H1 (cell line): ENCODE measurements around the gene DOCK3.

Source experiments
- BCL11A ChIP-seq, 2 experiments: IDR thresholded peaks; one replicate each; pipeline ENCODE4 v1.6.1; 2011; ENCODE audit warnings: low read depth in 2 of 2, low read length in 2 of 2, mild to moderate bottlenecking in 2 of 2
- EP300 ChIP-seq, 2 experiments: IDR thresholded peaks; 1 replicate in 1 of 2; 2 replicates in 1 of 2; pipeline ENCODE4 v1.6.1; 2011 to 2012; ENCODE audit warnings: low read depth in 2 of 2, low read length in 2 of 2, mild to moderate bottlenecking in 2 of 2, borderline replicate concordance in 1 of 2, inconsistent platforms in 1 of 2, moderate library complexity in 1 of 2
- JUN ChIP-seq: IDR thresholded peaks from 2 replicates; pipeline ENCODE4 v1.6.1; 2011; ENCODE audit warnings: low read depth, mild to moderate bottlenecking, improper control_type of control experiment, low read length
- POLR2A ChIP-seq, 2 experiments: IDR thresholded peaks; 1 replicate in 1 of 2; 2 replicates in 1 of 2; pipeline ENCODE4 v1.6.1; 2011; ENCODE audit warnings: low read depth in 2 of 2, low read length in 2 of 2, mild to moderate bottlenecking in 2 of 2; ENCODE audit errors: control extremely low read depth in 1 of 2
- RAD21 ChIP-seq, 2 experiments: IDR thresholded peaks in 1 of 2; conservative IDR thresholded peaks in 1 of 2; 2 replicates each; pipeline ENCODE4 v1.6.1; 2011; ENCODE audit warnings: low read depth in 2 of 2, low read length in 2 of 2, improper control_type of control experiment in 1 of 2, inconsistent platforms in 1 of 2, mild to moderate bottlenecking in 1 of 2, moderate library complexity in 1 of 2
- SIX5 ChIP-seq: IDR thresholded peaks from 2 replicates; pipeline ENCODE4 v1.6.1; 2011; ENCODE audit warnings: mild to moderate bottlenecking, low read depth, low read length
- SP1 ChIP-seq: IDR thresholded peaks from 2 replicates; pipeline ENCODE4 v1.6.1; 2011; ENCODE audit warnings: low read depth, low read length
- YY1 ChIP-seq: IDR thresholded peaks from 2 replicates; pipeline ENCODE4 v1.6.1; 2011; ENCODE audit warnings: low read depth, mild to moderate bottlenecking, low read length
- TF ChIP-seq, protein P1 (sequence below), 3 experiments: IDR thresholded peaks; 1 replicate in 2 of 3; 2 replicates in 1 of 3; pipeline versions ENCODE4 v1.5.1 to v1.6.1; 2011; ENCODE audit warnings: low read length in 3 of 3, mild to moderate bottlenecking in 3 of 3, inconsistent platforms in 2 of 3, low read depth in 1 of 3, moderate library complexity in 1 of 3; ENCODE audit not compliant: insufficient read depth in 1 of 3; ENCODE audit errors: control extremely low read depth in 1 of 3

- TF ChIP-seq POLR2A (IDR thresholded peaks at IDR 0.05; ENCODE audit: control extremely low read depth in 1 of 2, low read depth in 2 of 2, low read length in 2 of 2) (no peak), SP1 (no peak), BCL11A (IDR thresholded peaks at IDR 0.05; ENCODE audit: low read depth in 2 of 2, low read length in 2 of 2) (no peak), JUN (no peak), YY1 (no peak), RAD21 (IDR thresholded peaks at IDR 0.05 in 1 of 2, conservative IDR thresholded peaks at IDR 0.05 in 1 of 2; ENCODE audit: low read depth in 2 of 2, low read length in 2 of 2) (no peak), EP300 (IDR thresholded peaks at IDR 0.05; ENCODE audit: borderline replicate concordance in 1 of 2, low read depth in 2 of 2, low read length in 2 of 2) (no peak), SIX5 (no peak)
- TF ChIP-seq, protein P1, sequence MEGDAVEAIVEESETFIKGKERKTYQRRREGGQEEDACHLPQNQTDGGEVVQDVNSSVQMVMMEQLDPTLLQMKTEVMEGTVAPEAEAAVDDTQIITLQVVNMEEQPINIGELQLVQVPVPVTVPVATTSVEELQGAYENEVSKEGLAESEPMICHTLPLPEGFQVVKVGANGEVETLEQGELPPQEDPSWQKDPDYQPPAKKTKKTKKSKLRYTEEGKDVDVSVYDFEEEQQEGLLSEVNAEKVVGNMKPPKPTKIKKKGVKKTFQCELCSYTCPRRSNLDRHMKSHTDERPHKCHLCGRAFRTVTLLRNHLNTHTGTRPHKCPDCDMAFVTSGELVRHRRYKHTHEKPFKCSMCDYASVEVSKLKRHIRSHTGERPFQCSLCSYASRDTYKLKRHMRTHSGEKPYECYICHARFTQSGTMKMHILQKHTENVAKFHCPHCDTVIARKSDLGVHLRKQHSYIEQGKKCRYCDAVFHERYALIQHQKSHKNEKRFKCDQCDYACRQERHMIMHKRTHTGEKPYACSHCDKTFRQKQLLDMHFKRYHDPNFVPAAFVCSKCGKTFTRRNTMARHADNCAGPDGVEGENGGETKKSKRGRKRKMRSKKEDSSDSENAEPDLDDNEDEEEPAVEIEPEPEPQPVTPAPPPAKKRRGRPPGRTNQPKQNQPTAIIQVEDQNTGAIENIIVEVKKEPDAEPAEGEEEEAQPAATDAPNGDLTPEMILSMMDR (IDR thresholded peaks at IDR 0.05; ENCODE audit: control extremely low read depth in 1 of 3, insufficient read depth in 1 of 3, low read depth in 1 of 3, low read length in 3 of 3), result no peak
These were observed 547.2 kb downstream of the DOCK3 start for GRCh38 chr3:51221959-51222358.
